ENCODE measurements around the gene AK5.
"Not testable (repeated sequence)": the region's sequence is repeated elsewhere in the genome, so short reads cannot be mapped to it uniquely, and the experiment has no call there.

The AK5 gene

DNA sequence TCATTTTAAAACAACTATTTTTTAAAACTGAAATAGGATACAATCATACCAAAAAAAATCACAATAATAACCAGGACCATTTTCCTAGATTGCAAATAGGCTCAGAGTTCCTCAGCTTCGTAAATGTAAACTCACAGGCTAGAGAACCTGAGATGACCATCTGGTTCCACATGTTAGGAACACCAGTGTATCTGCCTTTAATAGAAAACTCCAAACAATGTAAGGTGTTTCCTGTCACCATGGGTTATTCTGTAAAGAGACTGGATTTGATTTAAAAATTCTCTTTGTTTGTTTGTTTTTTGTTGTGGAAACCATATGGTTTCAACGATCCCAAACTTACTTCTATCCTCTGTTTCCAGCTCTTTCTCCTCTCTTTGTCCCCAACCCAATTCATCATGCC lies 203.1 kb downstream of the AK5 start:
- in situ Hi-C loops (cut with HindIII; ENCODE audit: low sequenced_read_pairs), result no loop called here

GRCh38 chr1:77487631-77488030 lies 205.8 kb downstream of the AK5 start:
- in situ Hi-C loops (cut with HindIII; ENCODE audit: low sequenced_read_pairs), result no loop called here

DNA sequence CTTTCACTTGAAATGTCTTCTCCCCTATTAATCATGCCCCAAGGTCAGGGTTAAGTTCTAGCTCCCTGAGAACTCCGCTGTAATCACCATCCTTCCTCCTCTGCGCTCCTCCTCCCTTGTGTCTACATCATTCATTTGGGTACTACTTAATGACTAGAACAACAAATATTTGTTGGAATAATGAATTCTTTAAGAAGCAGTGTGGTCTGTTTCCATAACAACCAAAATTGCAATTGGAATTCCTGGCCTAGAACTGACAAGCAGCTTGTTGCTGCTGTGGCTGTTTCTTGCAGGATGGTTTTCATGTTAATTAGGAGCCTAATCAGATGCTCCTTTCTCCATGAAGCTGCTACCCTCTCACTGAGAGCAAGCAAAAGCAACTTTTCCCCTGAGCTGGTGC lies 208.1 kb downstream of the AK5 start:
- in situ Hi-C loops (cut with HindIII; ENCODE audit: low sequenced_read_pairs), result no loop called here

DNA sequence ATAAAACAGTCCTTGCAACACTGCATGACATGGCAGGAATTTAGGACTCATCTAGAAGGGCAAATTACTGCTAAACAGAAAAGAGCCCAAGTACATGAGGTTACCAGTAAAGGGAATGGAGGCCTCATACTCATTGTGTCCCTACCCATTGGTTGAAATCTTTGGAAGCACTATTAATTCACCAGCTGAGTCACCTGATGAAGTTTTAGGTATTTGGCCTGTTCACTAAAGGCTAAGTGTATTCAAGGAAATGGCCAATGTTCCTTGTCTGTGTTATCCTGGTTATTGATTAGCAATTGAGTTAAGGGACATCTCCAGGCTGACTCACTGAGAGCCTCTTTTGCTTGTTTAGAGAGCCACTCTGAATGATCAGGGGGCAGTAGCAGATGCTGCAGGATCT lies 212.2 kb downstream of the AK5 start:
- in situ Hi-C loops (cut with HindIII; ENCODE audit: low sequenced_read_pairs), result no loop called here

DNA sequence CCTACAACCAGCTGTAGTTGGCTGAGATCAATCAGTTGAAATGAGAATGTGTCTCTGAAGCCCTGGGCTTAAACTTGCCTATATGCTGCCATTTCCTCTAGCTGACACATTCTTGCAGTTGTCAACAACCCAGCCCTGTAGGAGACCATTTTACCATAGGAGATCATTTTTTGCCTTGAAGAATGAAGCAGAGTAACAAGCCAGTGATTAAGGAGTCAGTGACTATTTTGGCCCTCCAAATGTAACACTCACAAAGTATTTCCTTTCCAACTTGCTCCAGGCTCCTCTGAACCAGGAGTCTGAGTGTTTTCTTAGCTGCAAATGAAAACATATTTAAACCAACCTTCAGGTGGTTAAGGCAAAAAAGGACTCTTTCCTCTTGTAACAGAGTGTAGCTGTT lies 217.1 kb downstream of the AK5 start:
- in situ Hi-C loops (cut with HindIII; ENCODE audit: low sequenced_read_pairs), result no loop called here

DNA sequence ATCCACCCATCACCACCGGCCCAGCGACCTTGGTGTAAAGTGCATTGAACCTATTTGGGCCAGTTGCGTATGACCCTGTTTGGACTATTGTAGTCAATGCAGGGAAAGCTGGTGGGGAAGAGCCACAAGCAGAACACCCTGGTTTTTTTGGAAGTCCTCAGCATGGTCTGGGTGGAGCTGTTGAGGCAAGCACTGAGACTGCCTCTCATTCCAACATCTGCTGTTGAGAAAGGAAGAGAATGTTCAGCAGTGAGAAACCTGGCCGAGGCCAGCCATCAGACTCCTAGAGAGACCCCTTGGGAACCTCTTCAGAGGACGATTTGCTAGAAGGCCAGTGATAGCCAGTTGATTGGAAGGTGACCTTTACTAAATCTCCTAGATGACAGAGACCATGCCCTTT lies 217.6 kb downstream of the AK5 start:
- in situ Hi-C loops (cut with HindIII; ENCODE audit: low sequenced_read_pairs), result no loop called here

DNA sequence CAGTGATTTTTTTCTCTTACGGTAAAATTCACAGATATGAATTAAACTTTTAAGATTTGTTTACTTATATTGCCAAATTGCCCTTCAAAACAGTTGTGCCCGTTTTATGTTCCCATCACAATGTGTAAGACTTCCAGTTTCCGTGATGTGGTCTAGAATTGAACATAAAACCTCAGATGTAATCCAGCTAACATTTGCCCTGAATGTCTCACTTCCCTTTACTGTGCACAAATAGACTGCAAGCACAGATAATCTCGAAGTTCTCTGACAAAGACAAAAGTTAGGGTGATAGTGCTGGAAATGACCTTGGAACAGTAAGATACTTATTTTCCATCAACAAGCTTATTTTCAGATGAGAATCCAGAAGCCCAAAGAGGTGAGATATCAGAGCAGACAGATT lies 223.2 kb downstream of the AK5 start:
- in situ Hi-C loops (cut with HindIII; ENCODE audit: low sequenced_read_pairs), result no loop called here

DNA sequence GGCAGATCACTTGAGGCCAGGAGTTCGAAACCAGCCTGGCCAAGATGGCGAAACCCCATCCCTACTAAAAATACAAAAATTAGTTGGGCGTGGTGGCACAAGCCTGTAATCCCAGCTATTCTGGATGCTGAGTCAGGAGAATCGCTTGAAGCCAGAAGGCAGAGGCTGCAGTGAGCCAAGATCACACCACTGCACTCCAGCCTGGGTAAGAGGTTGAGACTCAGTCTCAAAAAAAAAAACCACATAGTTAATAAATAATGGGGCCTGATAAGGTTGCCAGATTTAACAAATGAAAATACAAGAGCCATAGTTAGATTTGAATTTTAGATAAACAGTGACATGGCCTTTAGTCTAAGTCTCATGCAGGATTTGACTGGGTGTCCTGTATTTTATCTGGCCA lies 225.0 kb downstream of the AK5 start:
- in situ Hi-C loops (cut with HindIII; ENCODE audit: low sequenced_read_pairs), result no loop called here

GRCh38 chr1:77509051-77509492 lies 227.3 kb downstream of the AK5 start:
- in situ Hi-C loops (cut with HindIII; ENCODE audit: low sequenced_read_pairs), result no loop called here

DNA sequence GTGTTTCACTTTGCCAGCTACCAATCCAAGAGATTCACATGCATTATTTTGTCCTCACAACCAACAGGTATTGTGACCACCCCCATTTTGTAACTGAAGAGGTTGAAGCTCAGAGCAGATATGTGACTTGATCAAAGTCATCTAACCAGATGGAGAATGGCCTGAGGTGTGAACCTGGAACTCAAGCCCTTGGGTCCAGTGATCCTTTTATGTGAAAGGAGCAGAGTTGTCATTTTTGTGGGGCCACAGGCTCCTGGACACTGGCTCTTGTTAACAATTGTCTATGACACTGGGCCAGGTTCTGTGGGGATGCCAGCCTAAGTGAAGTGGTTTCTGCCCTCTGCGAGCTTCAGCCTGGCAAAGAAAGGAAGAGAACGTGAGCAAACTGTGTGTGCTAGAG lies 228.1 kb downstream of the AK5 start:
- in situ Hi-C loops (cut with HindIII; ENCODE audit: low sequenced_read_pairs), result no loop called here

GRCh38 chr1:77511440-77511840 lies 229.6 kb downstream of the AK5 start:
- in situ Hi-C loops (cut with HindIII; ENCODE audit: low sequenced_read_pairs), result no loop called here

- in situ Hi-C loops (cut with HindIII; ENCODE audit: low sequenced_read_pairs), result not testable (repeated sequence)
Measured at GRCh38 chr1:77512650-77513049, 230.8 kb downstream of the AK5 start.

DNA sequence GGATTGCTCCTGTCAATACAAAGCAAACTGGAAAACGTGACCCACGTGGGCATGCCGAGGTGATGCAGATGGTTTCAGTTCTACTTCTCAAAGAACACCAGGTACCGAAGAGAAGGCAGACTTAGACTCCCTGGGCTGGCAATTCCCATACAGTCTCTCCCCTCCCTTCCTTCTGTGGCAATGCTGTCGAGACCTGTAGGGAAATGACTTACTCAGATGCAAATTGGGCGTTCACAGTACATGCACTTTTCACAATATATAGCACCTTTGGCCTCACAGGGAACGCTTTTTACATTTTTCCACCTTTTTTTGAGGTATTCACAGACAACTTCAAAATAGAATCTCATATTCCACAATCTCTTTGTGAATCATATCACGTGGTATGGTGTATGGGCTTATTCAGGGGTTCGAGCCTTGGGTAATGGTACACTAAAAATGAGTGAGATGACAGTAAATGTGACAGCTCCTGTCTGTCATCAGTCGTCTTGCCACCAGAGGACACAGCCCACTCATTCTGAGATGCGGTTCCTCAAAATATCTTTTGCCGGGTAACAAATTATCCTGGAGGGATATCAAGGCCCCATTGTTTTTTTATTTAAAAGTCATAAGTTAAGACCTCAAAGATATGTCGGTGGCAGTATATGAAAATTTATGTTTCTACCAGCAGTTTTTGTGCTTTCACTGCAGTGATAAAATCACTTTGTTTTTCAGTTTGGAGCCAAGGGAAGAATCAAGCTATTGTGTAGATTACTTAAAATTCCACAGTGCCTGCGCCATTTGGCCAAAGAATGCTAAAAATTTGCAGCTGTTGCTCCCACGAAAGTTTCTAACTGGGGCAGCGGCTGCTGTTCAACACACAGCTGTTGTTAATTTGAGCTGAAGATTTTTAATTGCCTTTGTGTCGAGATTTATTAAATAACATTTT lies 232.3 kb downstream of the AK5 start:
- in situ Hi-C loops (cut with HindIII; ENCODE audit: low sequenced_read_pairs), result no loop called here

DNA sequence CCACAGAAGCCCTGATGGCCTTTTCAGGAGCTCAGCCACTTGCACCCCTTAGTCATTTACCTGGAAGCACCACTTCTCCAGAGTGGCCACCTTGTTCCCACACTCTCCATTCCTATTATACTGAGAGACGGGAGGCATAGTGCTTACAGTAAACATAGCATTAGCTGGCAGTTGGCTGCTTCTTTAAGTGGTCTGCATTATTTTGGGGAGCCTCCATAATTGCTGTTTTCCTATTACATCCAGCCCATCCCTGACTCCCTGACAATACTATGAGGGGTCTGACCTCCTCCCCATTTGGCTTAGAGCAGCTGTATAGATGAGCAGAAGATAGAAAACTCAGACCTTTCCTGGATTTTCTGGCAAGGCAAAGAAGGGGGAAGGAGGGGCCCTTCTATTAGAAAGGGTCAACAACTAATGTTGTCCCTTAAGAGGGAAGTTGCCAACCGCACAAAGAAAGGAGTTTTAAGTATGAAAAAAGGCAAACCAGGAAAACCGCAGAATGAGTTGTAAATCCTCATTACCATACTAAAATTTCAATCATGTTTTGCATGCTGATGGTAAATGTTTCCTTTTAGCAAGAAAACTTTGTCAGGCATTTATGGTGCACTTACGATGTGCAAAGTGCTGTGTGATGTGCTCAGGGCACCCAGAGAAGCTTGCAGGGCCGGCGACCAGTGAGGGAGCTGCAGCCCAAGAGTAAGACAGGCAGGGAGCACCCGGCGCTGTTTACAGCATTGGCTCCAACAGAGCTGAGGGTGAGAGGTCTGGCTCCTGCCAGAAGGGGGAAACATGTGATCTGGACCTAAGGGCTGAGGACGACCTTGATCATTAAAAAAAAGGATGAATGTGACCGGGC lies 233.3 kb downstream of the AK5 start:
- in situ Hi-C loops (cut with HindIII; ENCODE audit: low sequenced_read_pairs), result no loop called here

DNA sequence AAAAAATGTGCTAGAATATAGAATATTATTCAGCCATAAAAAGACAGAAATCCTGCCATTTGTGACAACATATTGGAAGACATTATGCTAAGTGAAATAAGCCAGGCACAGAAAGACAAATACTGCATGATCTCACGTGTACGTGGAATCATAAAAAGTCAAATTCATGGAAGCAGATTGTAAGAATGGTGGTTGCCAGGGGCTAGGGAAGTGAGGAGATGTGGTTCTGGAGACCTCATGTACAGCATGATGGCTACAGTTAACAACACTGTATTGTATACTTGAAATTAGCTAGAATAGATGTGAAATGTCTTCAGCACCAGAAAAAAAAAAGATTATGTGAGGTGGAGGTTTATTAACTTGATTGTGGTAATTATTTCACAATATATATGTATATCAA lies 234.3 kb downstream of the AK5 start:
- in situ Hi-C loops (cut with HindIII; ENCODE audit: low sequenced_read_pairs), result no loop called here

DNA sequence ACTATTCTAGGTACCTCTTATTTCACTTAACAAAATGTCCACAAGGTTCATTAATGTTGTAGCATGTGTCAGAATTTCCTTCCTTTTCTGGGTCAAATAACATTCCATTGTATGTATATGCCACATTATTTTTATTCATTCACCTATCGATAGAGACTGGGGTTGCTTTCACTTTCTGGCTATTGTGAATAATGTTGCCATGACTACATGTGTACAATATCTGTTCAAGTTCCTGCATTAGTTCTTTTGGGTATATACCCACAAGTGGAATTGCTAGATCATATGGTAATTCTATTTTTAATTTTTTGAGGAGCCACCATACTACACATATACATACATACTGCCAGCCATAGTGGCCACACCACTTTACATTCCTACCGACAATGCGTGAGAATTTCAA lies 242.2 kb downstream of the AK5 start:
- in situ Hi-C loops (cut with HindIII; ENCODE audit: low sequenced_read_pairs), result no loop called here

DNA sequence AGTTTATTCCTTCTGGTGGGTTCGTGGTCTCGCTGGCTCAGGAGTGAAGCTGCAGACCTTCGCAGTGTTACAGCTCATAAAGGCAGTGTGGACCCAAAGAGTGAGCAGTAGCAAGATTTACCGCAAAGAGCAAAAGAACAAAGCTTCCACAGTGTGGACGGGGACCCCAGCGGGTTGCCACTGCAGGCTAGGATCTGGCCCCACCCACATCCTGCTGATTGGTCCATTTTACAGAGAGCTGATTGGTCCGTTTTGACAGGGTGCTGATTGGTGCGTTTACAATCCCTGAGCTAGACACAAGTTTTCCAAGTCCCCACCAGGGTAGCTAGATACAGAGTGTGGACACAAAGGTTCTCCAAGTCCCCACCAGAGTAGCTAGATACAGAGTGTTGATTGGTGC lies 249.3 kb downstream of the AK5 start:
- in situ Hi-C loops (cut with HindIII; ENCODE audit: low sequenced_read_pairs), result not testable (repeated sequence)

GRCh38 chr1:77531596-77532280 lies 249.9 kb downstream of the AK5 start:
- in situ Hi-C loops (cut with HindIII; ENCODE audit: low sequenced_read_pairs), result not testable (repeated sequence)

- in situ Hi-C loops (cut with HindIII; ENCODE audit: low sequenced_read_pairs), result no loop called here
Measured at GRCh38 chr1:77532641-77533040, 250.8 kb downstream of the AK5 start.

DNA sequence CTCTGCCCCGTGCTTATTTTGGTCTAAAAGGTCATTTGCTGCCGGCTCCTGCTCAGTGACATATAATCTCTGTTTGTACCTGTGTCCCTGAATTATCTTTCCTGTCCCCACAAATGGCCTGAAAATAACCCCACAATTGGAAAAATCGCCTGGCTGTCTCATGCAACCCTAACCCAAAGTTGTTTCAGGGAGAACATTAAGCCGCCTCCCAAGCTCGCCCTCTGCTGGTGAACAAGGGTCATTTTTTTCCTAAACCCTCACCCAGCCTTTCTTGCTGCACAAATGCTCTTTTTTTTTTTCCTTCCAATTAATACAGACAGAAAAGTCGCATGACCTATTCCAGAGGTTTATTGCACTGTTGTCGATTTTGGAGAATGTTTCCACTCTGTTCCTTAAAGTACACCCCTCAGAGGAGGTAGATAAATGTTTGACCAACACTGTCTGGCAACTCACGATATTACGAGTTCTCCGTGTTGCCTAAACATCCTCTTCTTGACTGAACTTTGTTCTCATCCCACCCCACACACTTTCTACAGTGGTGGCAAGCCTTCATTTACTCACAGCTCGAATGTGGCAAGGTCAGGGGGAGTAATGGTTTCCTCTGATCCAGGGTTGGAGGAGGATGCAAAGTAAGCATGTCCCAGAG lies 252.0 kb downstream of the AK5 start:
- in situ Hi-C loops (cut with HindIII; ENCODE audit: low sequenced_read_pairs), result no loop called here

DNA sequence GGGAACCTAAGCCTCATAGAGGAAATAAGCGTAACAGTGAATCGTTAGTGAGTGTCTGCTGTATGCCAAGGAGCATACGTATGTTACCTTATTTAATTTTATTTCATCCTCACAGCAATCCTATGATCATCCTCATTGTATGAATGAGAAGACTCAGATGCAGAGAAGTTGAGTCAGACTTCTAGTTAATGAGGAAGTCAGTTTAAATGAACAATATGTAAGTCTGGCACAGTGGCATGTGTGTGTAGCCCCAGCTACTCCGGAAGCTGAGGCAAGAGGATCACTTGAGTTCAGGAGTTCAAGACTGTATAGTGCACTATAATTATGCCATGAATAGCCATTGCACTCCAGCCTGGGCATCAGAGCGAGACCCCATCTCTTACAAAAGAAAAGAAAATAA lies 252.6 kb downstream of the AK5 start:
- in situ Hi-C loops (cut with HindIII; ENCODE audit: low sequenced_read_pairs), result no loop called here

All from endothelial cell of hepatic sinusoid (primary cell).